Right forelimb (tissue), 1 donor: ENCODE measurements around the gene RPH3AL.

Source experiments
- DNase-seq: peaks from one replicate; pipeline ENCODE4 v3.0.0-alpha.2; 2018

Gene RPH3AL

DNA sequence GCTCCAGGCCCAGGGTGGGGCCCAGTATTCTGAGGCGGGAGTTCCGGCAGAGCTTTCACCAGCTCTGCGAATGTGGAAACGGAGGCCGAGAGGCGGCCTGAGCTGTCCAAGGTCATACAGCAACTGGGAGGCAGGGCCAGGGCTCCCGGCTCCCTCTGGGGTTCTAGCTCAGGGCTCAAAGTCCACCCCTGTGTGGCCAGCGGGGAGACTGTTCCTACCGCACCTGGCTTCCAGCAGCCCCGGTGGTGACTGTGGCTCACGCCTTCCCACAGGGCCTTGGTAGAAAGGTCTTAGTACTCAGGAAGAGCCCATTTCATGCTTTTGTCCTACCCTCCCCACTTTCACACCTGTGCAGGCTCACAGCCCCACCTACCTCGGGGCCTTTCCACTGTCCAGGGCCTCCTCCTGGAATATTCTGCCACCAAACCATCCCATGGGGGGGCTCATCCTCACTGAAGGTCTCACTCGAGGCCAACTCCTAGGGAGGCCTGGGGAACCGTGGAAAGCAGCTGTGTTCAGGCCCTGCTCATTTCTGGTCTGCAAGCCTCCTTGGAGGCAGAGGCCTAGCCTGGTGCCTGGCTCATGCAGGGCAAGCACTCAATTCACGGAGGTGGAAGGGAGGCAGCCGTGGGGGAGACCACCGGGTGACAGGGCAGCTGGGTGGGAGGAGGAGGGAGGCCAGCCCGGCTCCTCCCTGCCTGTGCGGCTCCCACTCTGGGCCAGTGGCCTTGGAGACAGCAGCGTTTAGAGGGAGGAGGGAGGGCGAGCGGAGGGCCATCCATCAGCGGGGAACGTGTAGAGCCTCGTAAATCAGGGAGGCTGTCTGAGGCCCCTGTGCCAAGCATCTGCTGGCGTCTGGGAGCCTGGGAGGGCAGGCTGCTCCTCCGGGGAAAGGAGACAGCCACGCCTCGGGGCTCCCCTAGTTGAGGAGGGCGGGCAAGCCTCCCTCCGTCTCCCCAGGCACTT, 158.5 kb downstream of the RPH3AL start:
- no peak for DNase-seq

DNA sequence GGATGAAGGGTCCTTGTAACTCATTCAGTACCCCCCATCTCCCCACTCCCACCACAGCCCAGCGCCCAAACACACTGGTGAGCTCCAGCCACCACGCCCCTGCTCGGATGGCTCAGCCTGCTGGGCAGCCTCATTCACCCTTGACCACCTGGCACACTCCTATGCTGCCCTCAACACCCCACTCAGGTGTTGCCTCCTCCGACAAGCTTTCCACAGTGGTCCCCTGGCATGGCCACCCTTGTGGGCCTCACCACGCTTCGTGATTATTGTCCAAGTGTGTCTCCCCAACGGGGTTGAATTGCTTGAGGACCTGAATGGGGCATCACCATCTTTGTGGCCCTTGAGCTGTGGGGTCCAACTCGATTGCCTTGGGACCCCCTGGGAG, 159.2 kb downstream of the RPH3AL start:
- DNase-seq: no peak

DNA sequence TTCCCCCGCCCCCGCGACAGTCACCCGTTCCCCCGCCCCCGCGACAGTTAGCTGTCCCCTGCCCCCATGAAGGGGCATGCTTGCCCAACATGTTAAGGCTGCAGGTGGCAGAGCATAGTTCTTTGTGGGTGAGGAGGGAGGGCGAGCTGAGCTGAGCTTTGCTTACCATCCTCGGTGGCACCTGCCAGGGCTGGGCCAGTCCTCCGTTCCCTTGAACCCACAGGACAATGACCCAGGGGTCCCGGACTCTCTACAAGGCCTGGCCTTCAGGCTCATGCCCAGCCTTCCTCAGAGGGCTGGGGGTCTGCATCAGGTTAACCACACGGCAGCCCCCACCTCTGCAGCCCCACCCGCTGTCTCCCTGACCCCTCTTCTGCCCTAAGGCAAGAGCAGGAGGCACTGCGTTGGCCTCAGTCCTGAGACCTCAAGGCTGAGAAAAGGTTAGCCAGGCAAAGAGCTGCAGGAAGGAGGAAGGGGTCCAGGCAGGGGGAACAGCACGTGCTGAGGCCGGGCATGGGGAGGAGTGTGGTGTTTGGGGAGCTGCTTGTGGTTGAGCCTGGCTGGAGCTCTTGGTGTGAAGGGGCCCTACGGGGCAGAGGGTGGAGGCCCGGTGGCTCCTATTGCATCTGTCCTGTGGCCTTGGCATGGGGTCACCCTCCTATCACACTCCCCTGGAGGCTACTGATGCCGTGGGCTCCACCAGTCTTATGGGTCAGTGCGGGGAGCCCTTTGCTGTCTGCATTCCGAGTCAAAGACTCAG, 159.8 kb downstream of the RPH3AL start:
- DNase-seq: no peak

DNA sequence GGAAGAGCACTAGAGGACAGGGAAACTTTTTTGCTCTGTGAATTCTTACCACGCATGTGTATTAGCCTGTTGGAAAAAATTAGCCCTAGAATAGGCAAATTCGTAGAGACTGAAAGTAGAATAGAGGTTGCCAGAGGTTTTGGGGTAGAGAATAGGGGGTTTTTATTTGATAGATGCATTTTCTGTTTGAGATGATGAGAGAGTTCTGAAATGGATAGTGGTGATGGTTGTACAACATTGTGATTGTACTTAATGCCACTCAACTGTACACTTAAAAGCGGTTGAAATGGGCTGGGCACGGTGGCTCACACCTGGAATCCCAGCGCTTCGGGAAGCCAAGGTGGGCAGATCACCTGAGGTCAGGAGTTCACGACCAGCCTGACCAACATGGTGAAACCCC, 163.2 kb downstream of the RPH3AL start:
- DNase-seq: no peak

DNA sequence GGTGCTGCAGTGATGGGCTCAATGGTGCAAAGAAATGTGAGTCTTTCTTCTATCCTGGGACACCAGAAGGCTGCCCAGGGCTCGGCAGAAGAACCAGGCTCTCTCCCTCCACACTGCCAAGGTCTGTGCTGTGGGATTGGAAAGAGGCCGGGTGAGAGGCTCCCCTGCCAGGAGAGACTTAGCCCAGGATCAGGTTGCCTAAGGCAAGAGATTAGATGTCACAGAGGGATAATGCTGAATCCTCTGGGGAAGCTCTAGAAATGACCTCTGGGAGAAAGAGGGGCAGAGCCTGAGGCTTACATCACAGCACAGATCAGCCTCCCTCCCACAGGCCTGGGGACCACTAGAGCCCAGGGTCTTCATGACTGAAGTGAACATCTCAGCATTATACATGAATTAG, 165.5 kb downstream of the RPH3AL start:
- DNase-seq: no peak

DNA sequence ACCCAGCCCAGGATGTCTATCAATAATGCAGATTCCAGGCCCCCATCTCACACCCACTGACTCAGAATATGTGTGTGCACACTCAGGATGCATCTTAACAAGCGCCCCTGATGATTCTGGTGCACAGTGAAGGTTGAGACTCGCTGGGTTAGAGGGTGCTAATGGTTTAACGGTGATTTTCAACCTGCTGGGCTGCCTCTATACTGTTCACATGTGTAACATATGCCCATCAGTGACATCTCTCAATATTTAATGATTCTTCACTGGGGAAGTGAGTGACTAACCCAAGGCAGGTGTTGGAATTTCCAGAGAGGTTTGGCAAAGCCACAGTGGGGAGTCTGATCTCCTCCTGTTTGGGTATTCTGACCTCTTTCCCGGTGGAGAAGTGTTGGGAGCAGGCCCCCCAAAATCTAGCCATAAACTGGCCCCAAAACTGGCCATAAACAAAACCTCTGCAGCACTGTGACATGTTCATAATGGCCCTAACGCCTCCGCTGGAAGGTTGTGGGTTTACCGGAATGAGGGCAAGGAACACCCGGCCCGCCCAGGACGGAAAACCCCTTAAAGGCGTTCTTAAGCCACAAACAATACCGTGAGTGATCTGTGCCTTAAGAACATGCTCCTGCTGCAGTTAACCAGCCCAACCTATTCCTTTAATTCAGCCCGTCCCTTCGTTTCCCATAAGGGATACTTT, 167.0 kb downstream of the RPH3AL start:
- no peak for DNase-seq

DNA sequence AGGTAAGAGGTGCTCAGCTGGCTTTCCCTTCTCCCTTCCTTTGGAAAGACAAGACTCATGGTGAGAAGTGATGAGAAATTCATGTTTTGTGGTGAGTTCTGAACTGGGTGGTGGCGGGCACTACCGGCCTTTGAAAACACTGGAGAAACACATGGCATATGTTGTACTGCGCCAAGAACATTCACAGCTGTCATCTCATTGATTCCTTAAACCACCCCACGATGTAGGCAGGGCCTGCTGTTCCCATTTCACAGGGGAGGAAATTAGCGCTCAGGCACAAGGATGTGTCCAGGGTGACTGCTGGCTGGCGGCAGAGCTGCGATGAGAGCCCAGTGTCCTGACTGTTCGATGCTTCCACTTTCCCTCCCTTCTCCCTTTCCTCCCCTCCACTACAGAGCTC, 169.6 kb downstream of the RPH3AL start:
- no peak for DNase-seq

DNA sequence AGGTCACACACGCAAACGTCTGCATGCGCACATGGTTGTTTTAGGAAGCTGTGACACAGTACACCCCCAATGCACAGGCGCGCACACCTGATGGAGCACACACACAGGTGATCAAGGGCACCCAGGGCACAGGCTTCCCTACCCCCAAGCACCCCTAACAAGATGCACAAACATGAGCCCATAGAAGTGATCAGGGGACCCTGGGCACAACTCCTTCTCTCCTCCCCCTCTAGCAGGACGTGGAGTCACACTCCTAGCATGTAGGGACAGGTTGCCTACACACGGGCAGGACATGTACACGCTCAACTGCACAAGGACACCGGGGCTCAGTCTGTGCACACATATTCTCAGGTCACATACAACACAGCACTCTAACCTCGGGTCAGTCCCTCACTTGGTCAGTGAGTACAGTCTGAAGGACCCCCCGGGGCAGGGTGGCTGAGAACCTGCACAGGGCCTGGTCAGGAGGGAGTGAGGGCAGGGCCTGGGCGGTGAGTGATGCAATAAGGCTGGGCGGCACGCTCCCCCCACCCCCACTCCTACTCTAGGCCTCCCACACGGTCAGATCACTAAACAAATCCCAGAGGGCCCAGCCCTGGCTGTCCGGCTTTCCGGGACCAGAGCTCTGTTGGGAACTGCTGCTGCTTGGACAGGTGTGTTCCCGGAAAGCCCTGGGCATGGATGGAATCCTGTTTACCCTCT, 170.4 kb downstream of the RPH3AL start:
- DNase-seq: no peak

DNA sequence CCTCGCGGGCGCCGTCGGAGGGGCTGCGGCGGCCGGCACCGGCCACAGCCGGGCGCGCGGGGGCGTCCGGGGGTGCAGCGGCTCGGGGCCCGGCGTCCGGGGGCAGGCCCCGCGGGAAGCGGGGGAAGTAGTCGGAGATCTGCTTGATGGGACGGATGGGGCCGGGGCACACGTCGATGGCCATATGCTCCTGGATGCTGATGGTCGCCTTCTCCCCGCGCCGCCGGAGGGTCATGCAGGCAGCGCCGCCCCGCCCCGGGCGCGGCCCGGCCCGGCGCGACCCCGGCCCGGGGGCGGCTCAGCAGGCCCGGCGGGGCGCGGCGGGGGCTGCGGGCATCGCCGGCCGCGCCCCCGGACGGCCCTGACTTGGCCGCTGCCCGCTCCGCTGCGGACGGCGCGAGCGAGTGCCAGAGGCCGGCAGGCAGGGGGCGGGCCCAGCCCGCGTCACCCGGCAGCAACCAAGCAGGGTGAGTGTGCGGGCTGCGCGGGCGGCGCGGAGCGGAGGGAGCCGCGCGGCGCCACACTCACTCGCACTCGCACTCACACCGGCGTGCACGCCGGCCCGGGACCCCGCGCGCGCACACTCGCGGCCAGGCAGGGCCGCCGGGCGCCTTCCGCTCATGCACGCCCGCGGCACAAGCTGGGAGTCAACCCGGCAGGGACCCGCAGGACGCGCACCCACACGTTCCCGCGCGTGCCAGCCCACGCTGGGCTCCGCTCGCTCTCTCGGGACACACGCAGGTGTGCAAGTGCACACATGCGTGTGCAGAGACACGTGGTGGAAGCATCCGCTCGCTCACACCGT, 171.2 kb downstream of the RPH3AL start, which contains the start of gene DOC2B:
TSS of gene DOC2B (minus strand) at position 406 of the 805 bp plus-strand sequence. CDS start at position 235, 171 bp downstream.
- peak; percentile 60 for DNase-seq

DNA sequence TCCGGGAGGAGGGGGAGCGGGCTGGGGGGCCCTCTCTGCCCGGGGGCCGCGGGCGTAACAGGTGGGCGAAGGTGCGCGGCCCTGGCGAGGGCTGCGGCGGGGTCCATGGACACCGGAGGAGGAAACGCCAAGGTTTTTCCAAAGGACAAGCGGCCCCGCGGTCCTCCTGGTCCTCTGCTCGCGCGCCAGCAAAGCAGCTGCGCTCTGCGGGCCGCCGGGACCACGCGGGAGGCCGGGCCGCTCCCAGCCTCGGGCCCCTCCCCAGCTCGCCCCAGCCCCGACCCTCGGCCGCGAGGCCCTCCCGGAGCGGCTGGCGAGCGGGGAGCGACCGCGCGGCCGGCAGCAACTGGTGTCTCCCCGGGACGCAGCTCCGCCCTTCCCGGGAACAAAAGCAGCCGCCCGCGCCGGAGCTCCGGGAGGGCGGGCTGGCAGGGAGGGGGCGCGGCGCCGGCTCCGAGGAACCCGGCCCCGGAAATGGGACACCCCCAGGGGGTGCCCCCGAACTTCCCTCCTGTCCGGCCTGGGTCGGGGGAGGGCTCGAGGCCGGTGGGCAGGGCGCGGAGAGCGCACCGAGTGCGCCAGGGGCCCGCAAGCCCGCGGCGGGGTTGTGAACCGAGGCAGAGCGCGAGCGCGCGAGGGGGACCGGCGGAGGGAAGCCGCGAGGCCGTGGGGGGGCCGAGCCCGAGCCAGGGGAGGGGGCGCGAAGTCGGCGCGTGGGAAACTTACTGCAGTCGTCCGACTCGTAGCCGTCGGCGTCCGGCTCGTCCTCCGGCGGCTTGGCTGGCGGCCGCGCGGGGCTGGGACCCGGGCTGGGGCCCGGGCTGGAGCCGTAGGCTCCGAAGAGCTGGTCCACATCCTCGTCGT, 172.0 kb downstream of the RPH3AL start:
- no peak for DNase-seq

DNA sequence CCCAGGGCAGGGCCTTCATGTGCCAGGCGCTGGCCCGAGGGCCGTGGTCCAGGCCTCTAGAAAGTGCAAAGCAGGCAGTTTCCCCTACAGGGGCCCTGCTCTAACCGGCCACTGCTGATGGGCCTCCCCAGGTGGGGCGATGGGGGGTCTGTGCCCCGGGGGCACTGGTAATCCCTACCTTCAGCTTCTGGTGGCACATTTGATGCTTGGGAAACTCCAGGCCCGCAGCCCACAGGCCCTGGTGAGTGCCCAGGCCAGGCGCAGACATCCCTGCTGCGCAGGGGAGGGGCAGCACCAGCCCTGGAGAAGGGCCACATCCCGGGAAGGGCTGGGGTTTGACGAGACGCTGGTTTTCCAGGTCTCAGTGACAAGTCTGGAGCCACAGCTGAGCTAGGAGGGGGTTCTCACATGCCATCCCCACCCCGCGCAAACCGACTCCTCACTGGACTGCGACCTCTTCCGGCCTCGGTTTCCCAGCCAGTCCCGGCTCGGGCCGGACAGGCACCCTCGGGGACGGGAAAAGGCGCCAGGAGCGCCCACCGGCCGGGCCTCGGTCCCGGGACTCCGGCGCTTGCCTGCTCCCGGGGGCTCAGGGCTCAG, 172.7 kb downstream of the RPH3AL start:
- DNase-seq: no peak

DNA sequence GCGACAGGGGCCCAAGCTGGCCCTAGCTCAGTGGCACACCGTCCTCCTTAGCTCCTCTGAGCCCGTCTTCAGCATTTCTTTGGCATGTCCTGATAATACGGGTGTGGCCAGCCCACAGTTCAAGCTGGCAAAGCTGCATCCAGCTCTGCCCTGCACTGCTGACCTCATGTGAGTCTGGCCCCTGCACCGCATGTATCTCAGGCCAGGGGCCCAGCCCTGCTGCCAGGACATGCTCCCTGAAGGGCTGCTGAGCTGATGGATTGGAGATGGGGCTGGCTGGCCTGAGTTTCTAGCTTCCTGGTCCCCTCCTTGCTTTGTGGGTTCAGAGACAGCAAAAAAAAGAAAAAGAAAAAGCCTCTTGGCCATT, 173.6 kb downstream of the RPH3AL start:
- no peak for DNase-seq

DNA sequence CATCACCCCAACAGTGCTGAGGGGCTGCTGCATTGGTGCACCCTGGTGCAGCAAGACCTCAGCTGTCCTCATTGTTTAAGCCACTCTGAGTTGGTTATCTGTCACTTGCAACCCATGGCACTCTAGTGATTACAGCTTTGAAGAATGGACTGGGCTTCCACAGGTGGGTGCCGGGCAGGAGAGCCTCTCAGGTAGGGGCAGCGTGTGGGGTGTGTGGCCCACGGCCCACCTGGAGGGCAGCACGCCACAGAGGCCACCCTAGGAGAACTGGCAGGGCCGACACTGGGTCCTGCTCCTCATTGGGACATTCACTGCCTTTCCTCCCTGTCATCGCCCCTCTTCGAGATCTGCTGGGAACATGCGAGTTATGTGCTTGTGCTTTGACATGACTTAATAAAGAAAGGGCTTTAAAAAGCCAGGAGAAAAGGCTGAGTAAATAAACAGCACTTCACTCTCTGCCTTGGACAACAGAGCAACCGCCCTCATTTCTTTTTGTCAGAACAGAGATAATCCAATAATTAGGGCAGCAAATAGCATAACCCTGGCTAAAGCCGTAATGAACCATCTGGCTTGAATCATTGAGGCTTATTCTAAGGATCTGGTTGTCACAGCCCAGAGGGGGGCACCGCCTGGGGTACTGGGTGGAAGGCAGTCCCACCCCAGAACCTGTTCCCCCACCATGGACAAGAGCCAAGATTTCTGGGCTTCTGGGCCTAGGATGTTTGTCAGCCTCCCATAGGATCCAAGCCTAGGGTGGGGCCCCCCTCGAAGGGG, 174.1 kb downstream of the RPH3AL start:
- DNase-seq: no peak

DNA sequence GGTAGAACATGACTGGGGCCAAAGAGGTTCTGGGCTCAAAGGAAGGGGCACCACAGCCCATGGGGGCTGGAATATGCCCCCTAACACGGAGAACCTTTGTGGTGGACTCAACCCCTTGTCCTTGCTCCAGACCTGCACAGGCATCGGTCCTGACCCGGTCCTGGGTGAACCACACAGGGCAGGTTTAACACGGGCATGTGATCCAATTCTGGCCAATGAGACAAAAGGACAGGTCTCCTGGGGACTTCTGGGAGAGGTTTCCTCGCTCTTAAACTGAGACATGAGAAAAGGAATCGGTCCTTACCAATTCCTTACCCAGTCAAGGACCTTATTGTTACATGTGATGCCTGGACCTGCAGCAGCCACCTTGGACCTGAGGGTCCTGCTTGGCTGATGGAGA, 174.8 kb downstream of the RPH3AL start:
- no peak for DNase-seq

DNA sequence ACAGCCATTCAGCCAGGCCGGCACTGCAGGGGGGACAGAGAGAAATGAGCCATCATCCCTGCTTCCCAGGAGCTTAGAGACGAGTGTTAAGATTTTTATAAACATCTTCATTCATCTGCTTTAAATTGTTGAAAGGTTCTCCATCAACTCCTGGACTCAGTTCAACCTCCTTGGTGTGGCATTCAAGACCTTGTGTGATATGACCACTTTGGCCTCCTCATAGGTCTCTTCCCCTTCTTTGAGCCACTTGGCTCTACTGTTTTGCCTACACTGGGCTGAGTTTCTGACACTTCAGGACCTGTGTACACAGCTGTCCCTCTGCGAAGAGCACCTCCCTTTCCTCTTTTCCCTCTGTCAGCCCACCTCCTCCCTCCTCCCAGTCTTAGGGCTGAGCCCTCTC, 175.5 kb downstream of the RPH3AL start:
- DNase-seq: no peak

DNA sequence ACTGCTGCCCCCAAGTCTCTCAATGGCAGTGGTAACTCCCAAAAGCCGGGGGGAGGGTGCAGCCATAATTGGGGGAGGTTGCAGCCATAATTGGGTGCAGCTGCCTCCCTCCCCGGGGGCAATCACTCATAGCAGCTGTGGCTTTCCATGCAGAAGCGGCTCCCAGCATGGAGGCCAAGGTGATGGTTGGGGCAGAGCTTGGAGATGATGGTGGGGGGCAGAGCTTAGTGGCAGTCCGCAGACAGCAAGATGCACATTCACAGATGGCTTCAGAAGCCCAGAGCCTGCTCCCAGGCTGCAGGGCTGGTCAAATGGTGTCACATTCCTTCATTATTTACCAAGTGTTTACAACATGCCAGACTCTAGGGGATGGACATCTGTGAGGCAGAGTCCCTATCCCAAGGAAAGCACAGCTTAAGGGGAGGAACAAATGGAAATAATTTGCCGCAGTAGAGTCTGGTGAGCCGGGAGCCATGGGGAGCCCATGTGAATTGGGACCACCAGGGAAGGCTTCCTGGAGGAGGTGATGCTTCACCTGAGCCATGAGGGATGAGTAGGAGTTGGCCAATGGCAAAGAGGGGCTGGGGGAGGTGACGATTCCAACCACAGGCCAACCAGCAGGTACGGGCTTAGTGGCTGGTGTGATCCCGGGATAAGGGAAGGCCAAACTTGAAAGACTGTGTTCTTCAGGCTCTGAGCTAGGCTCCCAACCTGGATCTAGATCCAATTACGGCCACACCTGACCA, 179.3 kb downstream of the RPH3AL start:
- no peak for DNase-seq

DNA sequence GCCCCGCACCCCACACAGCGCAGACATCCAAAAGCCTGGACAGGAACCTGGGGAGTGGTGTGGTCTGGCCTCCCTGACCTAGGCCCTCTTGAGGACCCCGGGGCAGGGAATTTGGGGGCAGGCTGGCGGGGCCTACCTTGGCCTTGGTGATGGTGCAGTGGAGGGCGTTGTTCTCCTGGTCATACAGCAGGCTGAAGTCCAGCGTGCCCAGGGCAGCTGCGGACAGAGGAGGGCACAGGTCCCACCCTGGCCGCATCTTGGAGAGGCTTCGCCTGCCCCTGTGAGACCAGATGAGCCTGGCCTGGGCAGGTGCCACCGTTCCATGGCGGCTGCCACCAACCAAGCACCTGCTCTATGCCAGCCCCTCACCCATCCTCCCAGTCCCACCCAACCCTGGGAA, 180.2 kb downstream of the RPH3AL start:
- DNase-seq: no peak

DNA sequence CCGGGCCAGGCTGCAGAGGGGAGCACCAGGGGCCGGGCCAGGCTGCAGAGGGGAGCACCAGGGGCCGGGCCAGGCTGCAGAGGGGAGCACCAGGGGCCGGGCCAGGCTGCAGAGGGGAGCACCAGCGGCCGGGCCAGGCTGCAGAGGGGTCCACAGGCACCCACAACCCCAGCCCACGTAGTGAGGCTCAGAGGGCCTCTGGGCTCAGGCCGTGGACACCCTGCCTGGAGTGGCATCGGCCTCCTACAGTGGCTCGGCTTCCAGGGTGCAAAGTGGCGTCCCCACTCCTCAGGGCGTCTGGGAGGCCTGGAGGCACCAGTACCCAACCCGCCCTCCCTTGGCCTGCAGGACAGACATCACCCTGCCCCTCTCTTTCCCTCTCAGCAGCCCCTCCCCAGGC, 180.7 kb downstream of the RPH3AL start:
- no peak for DNase-seq

DNA sequence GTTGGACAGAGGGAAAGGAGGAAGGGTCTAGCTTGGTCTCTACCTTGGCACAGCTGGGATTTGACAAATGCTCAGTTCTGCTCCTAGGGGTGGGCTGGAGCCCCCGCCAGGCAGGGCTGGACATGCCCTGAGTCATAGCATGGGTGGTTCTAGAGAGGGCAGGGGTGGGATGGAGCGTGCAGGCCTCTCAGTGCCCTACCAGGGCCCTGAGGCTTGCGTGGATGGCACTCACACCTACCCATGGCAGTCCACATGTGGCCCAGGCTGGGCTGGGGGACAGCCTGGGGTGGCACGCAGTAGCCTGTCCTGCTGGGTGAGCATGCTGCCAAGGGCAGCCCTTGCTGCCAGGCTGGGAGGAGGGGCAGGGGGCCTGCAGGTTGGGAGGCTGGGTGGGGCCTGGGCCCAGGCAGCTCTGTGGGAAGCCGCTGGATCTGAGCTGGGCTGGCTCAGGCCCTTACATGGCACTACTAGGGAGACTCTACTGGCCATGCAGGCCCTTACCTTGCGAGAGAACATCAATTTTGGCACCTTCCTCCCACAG, 182.4 kb downstream of the RPH3AL start:
- no peak for DNase-seq
